ENCODE data around the gene BAIAP2L1.
"Not testable (repeated sequence)": the region's sequence is repeated elsewhere in the genome, so short reads cannot be mapped to it uniquely, and the experiment has no call there.

BAIAP2L1 gene

GRCh38 chr7:98394377-98394836, 6.5 kb downstream of the BAIAP2L1 start:
- Histone ChIP-seq H3K4me1 (peaks cover 9% of the 10 kb centered on the region), H3K4me2 (ENCODE audit: low read length) (no peak overlapping the region), H3K4me3 (ENCODE audit: low read depth, low read length) (no peak overlapping the region), H3K36me3 (ENCODE audit: control insufficient read depth, insufficient read depth, low read length) (no peaks in the 10 kb centered on the region), H2AFZ (no peak overlapping the region), H3K79me2 (peaks cover 18% of the 10 kb centered on the region), H3K27ac (no peak overlapping the region), H3K9me3 (ENCODE audit: control insufficient read depth, low read length) (no peaks in the 10 kb centered on the region), H3K27me3 (ENCODE audit: control insufficient read depth, insufficient read depth, low read length) (no peaks in the 10 kb centered on the region), H3K9ac (no peak overlapping the region)
- TF ChIP-seq, protein P1, sequence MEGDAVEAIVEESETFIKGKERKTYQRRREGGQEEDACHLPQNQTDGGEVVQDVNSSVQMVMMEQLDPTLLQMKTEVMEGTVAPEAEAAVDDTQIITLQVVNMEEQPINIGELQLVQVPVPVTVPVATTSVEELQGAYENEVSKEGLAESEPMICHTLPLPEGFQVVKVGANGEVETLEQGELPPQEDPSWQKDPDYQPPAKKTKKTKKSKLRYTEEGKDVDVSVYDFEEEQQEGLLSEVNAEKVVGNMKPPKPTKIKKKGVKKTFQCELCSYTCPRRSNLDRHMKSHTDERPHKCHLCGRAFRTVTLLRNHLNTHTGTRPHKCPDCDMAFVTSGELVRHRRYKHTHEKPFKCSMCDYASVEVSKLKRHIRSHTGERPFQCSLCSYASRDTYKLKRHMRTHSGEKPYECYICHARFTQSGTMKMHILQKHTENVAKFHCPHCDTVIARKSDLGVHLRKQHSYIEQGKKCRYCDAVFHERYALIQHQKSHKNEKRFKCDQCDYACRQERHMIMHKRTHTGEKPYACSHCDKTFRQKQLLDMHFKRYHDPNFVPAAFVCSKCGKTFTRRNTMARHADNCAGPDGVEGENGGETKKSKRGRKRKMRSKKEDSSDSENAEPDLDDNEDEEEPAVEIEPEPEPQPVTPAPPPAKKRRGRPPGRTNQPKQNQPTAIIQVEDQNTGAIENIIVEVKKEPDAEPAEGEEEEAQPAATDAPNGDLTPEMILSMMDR (IDR thresholded peaks at IDR 0.05): no peak

- no peaks in the 10 kb centered on the region for H3K4me1 ChIP-seq
- no peak overlapping the region for H3K27ac ChIP-seq
- no peaks in the 10 kb centered on the region for H3K9me3 ChIP-seq (ENCODE audit: control insufficient read depth, low read length)
- no peaks in the 10 kb centered on the region for H3K27me3 ChIP-seq (ENCODE audit: control insufficient read depth, insufficient read depth, low read length)
- TF ChIP-seq, protein P1 (IDR thresholded peaks at IDR 0.05): no peak
- H3K79me2 ChIP-seq: peaks cover 3% of the 10 kb centered on the region
- no peak overlapping the region for H3K4me2 ChIP-seq (ENCODE audit: low read length)
- H3K4me3 ChIP-seq (ENCODE audit: low read depth, low read length): no peak overlapping the region
- H3K9ac ChIP-seq: no peak overlapping the region
- H2AFZ ChIP-seq: no peak overlapping the region
- no peaks in the 10 kb centered on the region for H3K36me3 ChIP-seq (ENCODE audit: control insufficient read depth, insufficient read depth, low read length)
Observed at GRCh38 chr7:98387544-98388226, 13.2 kb downstream of the BAIAP2L1 start.

- no peaks in the 10 kb centered on the region for H3K4me1 ChIP-seq
- H3K27ac ChIP-seq: no peak overlapping the region
- TF ChIP-seq, protein P1 (IDR thresholded peaks at IDR 0.05): no peak
Observed at GRCh38 chr7:98387131-98387530, 13.8 kb downstream of the BAIAP2L1 start.

DNA sequence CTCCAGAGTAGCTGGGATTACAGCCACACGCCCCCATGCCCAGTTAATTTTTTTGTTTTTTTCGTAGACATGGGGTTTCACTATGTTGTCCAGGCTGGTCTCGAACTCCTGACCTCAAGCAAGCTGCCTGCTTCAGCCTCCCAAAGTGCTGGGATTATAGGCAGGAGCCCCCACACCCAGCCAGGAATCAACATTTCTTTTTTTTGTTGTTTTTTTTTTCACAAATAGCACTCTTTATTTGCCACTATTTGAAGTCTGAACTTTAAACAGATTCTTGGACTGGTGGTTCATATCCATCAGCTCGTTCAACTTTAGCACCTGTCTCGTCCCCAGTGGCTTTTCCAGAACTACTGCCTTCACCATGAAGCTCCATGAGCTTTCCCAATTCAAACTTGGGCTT, 15.4 kb downstream of the BAIAP2L1 start:
- not testable (repeated sequence) for H3K9ac ChIP-seq; H2AFZ ChIP-seq; H3K9me3 ChIP-seq (ENCODE audit: control insufficient read depth, low read length); H3K4me2 ChIP-seq (ENCODE audit: low read length); H3K27me3 ChIP-seq (ENCODE audit: control insufficient read depth, insufficient read depth, low read length); H3K79me2 ChIP-seq; H3K27ac ChIP-seq; H3K4me1 ChIP-seq; H3K36me3 ChIP-seq (ENCODE audit: control insufficient read depth, insufficient read depth, low read length); H3K4me3 ChIP-seq (ENCODE audit: low read depth, low read length)

More at GRCh38 chr7:98387131-98387530, 13.8 kb downstream of the BAIAP2L1 start:
- no peaks in the 10 kb centered on the region for H3K36me3 ChIP-seq (ENCODE audit: control insufficient read depth, insufficient read depth, low read length)
- H2AFZ ChIP-seq: no peak overlapping the region
- no peaks in the 10 kb centered on the region for H3K27me3 ChIP-seq (ENCODE audit: control insufficient read depth, insufficient read depth, low read length)
- H3K9me3 ChIP-seq (ENCODE audit: control insufficient read depth, low read length): no peaks in the 10 kb centered on the region
- H3K4me2 ChIP-seq (ENCODE audit: low read length): no peak overlapping the region
- H3K4me3 ChIP-seq (ENCODE audit: low read depth, low read length): no peak overlapping the region
- peaks cover 3% of the 10 kb centered on the region for H3K79me2 ChIP-seq
- H3K9ac ChIP-seq: no peak overlapping the region

- Histone ChIP-seq H3K4me1 (no peaks in the 10 kb centered on the region), H3K4me2 (ENCODE audit: low read length) (no peak overlapping the region), H3K27me3 (ENCODE audit: control insufficient read depth, insufficient read depth, low read length) (no peaks in the 10 kb centered on the region), H3K9me3 (ENCODE audit: control insufficient read depth, low read length) (no peaks in the 10 kb centered on the region), H3K27ac (no peak overlapping the region), H3K36me3 (ENCODE audit: control insufficient read depth, insufficient read depth, low read length) (no peaks in the 10 kb centered on the region), H3K9ac (no peak overlapping the region), H3K4me3 (ENCODE audit: low read depth, low read length) (no peak overlapping the region), H3K79me2 (peaks cover 2% of the 10 kb centered on the region), H2AFZ (no peak overlapping the region)
- TF ChIP-seq, protein P1 (IDR thresholded peaks at IDR 0.05): no peak
Observed at GRCh38 chr7:98378210-98378819, 22.6 kb downstream of the BAIAP2L1 start.

All from parathyroid adenoma (tissue), 2 donors.